ENCODE data around the gene FAM193B. TPM values are rescaled to one million over a fixed set of nuclear protein-coding genes. Genes with fewer than 3 reads are reported as not detected.

FAM193B gene
- total and polyA plus RNA-seq, 7 experiments from 2014 or later: 4.1 to 275 (median 157) TPM

GRCh38 chr5:177555665-177556064 is 1.3 kb upstream of the FAM193B start:
- Histone ChIP-seq H3K9me3 (ENCODE audit: control insufficient read depth in 2 of 3, low read length in 3 of 3) (no peaks in the 10 kb centered on the region), H3K27me3 (ENCODE audit: control insufficient read depth in 2 of 2, insufficient read depth in 2 of 2, low read length in 2 of 2) (no peaks in the 10 kb centered on the region), H3K4me1 (ENCODE audit: control insufficient read depth in 2 of 2, insufficient read depth in 2 of 2, low read length in 2 of 2) (peaks cover 10 to 17% of the 10 kb centered on the region in 2 donors), H3K27ac (ENCODE audit: low read depth, low read length) (no peak overlapping the region), H3K4me3 (ENCODE audit: low read length) (no peak overlapping the region), H3K36me3 (ENCODE audit: control insufficient read depth in 2 of 3, insufficient read depth in 3 of 3, low read length in 3 of 3) (peaks cover 0 to 16% (median 0%) of the 10 kb centered on the region in 3 experiments)
- peak overlapping the region in 4 of 10 donors; percentile 85 to 92 (median 90) for H3K4me3 Mint-ChIP-seq
- ATAC-seq (no peak), DNase-seq (no peak)
- CTCF ChIA-PET: interaction anchor here (0.7 kb wide), 2 partner anchors 551 to 1863 kb away, joined by 4 read pairs; no protein-coding TSS in a partner anchor
- intact Hi-C loops (cut with micrococcal nuclease): loop anchor here in 1 of 2 donors (2.0 to 10.0 kb wide), 2 partner anchors 199 to 531 kb away; partner anchors contain the start of genes RGS14 and ZNF346
- H3K4me1 Mint-ChIP-seq: peaks cover 24 to 43% (median 32%) of the 10 kb centered on the region in 7 donors
- POLR2A ChIA-PET: interaction anchor here (0.6 kb wide), 1 partner anchor 188 kb away, joined by 3 read pairs; no protein-coding TSS in a partner anchor
- peaks cover 0 to 4% (median 0%) of the 10 kb centered on the region in 5 donors for H3K27me3 Mint-ChIP-seq
- no peaks in the 10 kb centered on the region for H3K9me3 Mint-ChIP-seq
- no peak overlapping the region for H3K27ac Mint-ChIP-seq
- peaks cover 0 to 8% (median 0%) of the 10 kb centered on the region in 5 donors for H3K36me3 Mint-ChIP-seq

GRCh38 chr5:177555228-177555627 is 865 bp upstream of the FAM193B start:
- H3K27me3 Mint-ChIP-seq: peaks cover 0 to 4% (median 0%) of the 10 kb centered on the region in 5 donors
- H3K36me3 ChIP-seq (ENCODE audit: control insufficient read depth in 2 of 3, insufficient read depth in 3 of 3, low read length in 3 of 3): peaks cover 0 to 16% (median 0%) of the 10 kb centered on the region in 3 experiments
- peaks cover 24 to 43% (median 33%) of the 10 kb centered on the region in 7 donors for H3K4me1 Mint-ChIP-seq
- no peaks in the 10 kb centered on the region for H3K9me3 Mint-ChIP-seq
- DNase-seq (no peak), ATAC-seq (no peak)
- peaks cover 0 to 8% (median 0%) of the 10 kb centered on the region in 5 donors for H3K36me3 Mint-ChIP-seq
- H3K4me3 ChIP-seq (ENCODE audit: low read length): no peak overlapping the region
- POLR2A ChIA-PET: no interaction called here
- H3K9me3 ChIP-seq (ENCODE audit: control insufficient read depth in 2 of 3, low read length in 3 of 3): no peaks in the 10 kb centered on the region
- no peaks in the 10 kb centered on the region for H3K27me3 ChIP-seq (ENCODE audit: control insufficient read depth in 2 of 2, insufficient read depth in 2 of 2, low read length in 2 of 2)
- H3K4me3 Mint-ChIP-seq: peak overlapping the region; percentile 78 to 92 (median 88)
- peaks cover 10 to 17% of the 10 kb centered on the region in 2 donors for H3K4me1 ChIP-seq (ENCODE audit: control insufficient read depth in 2 of 2, insufficient read depth in 2 of 2, low read length in 2 of 2)
- H3K27ac ChIP-seq (ENCODE audit: low read depth, low read length): no peak overlapping the region
- intact Hi-C loops (cut with micrococcal nuclease): loop anchor here in 1 of 2 donors (2.0 to 10.0 kb wide), 2 partner anchors 198 to 530 kb away; partner anchors contain the start of genes RGS14 and ZNF346
- CTCF ChIA-PET: interaction anchor here (0.7 kb wide), 1 partner anchor 551 kb away, joined by 4 read pairs; no protein-coding TSS in a partner anchor
- H3K27ac Mint-ChIP-seq: peak overlapping the region in 6 of 9 donors; percentile 81 to 90 (median 86)

- Mint-ChIP-seq H3K27ac (peak overlapping the region in 5 of 9 donors; percentile 65 to 90 (median 85)), H3K4me3 (peak overlapping the region; percentile 78 to 90 (median 86)), H3K9me3 (no peaks in the 10 kb centered on the region), H3K4me1 (peaks cover 24 to 47% (median 38%) of the 10 kb centered on the region in 7 donors), H3K27me3 (peaks cover 0 to 4% (median 0%) of the 10 kb centered on the region in 5 donors), H3K36me3 (peaks cover 0 to 8% (median 0%) of the 10 kb centered on the region in 5 donors)
- Histone ChIP-seq H3K4me1 (ENCODE audit: control insufficient read depth in 2 of 2, insufficient read depth in 2 of 2, low read length in 2 of 2) (peaks cover 10 to 17% of the 10 kb centered on the region in 2 donors), H3K36me3 (ENCODE audit: control insufficient read depth in 2 of 3, insufficient read depth in 3 of 3, low read length in 3 of 3) (peaks cover 0 to 16% (median 0%) of the 10 kb centered on the region in 3 experiments), H3K27me3 (ENCODE audit: control insufficient read depth in 2 of 2, insufficient read depth in 2 of 2, low read length in 2 of 2) (no peaks in the 10 kb centered on the region), H3K27ac (ENCODE audit: low read depth, low read length) (peak overlapping the region; percentile 73), H3K4me3 (ENCODE audit: low read length) (peak overlapping the region; percentile 62), H3K9me3 (ENCODE audit: control insufficient read depth in 2 of 3, low read length in 3 of 3) (no peaks in the 10 kb centered on the region)
- DNase-seq (peak in 6 of 9 donors; percentile 19 to 56 (median 26)), ATAC-seq (peak; percentile 2)
- intact Hi-C loops (cut with micrococcal nuclease): loop anchor here (1.0 to 10.0 kb wide), 9 partner anchors 37 to 599 kb away; partner anchors contain the start of genes GRK6 (in 2 of the 2), TMED9 (in 2 of the 2), B4GALT7 (in 1 of the 2) and DDX41 (in 1 of the 2)
- CTCF ChIA-PET: no interaction called here
- POLR2A ChIA-PET: interaction anchor here (0.6 to 1.9 kb wide), 4 partner anchors 20 to 46 kb away, joined by 3 to 12 read pairs (median 4); partner anchors contain the start of genes B4GALT7 and TMED9
Measured at GRCh38 chr5:177553671-177554429, 513 bp downstream of the FAM193B start.

GRCh38 chr5:177552839-177553455 is 1.4 kb downstream of the FAM193B start:
- intact Hi-C loops (cut with micrococcal nuclease): loop anchor here in 1 of 2 donors (10.0 kb wide), 1 partner anchor 528 kb away; the partner anchor contains the start of gene ZNF346
- peaks cover 28 to 52% (median 44%) of the 10 kb centered on the region in 7 donors for H3K4me1 Mint-ChIP-seq
- no peak for DNase-seq

GRCh38 chr5:177550122-177550521 is 4.2 kb downstream of the FAM193B start:
- no peaks in the 10 kb centered on the region for H3K27me3 Mint-ChIP-seq
- H3K27ac Mint-ChIP-seq: peak overlapping the region in 1 of 9 donors; percentile 0
- H3K4me1 Mint-ChIP-seq: peaks cover 30 to 65% (median 49%) of the 10 kb centered on the region in 7 donors
- CTCF ChIA-PET: no interaction called here
- ATAC-seq (no peak), DNase-seq (no peak)
- no peaks in the 10 kb centered on the region for H3K27me3 ChIP-seq (ENCODE audit: control insufficient read depth in 2 of 2, insufficient read depth in 2 of 2, low read length in 2 of 2)
- H3K36me3 ChIP-seq (ENCODE audit: control insufficient read depth in 2 of 3, insufficient read depth in 3 of 3, low read length in 3 of 3): peaks cover 0 to 16% (median 0%) of the 10 kb centered on the region in 3 experiments
- peaks cover 0 to 11% (median 0%) of the 10 kb centered on the region in 5 donors for H3K36me3 Mint-ChIP-seq
- intact Hi-C loops (cut with micrococcal nuclease): loop anchor here in 1 of 2 donors (10.0 kb wide), 1 partner anchor 525 kb away; the partner anchor contains the start of gene ZNF346
- H3K4me3 Mint-ChIP-seq: peak overlapping the region in 1 of 10 donors; percentile 20
- H3K27ac ChIP-seq (ENCODE audit: low read depth, low read length): no peak overlapping the region
- H3K4me1 ChIP-seq (ENCODE audit: control insufficient read depth in 2 of 2, insufficient read depth in 2 of 2, low read length in 2 of 2): peaks cover 10 to 12% of the 10 kb centered on the region in 2 donors
- no peak overlapping the region for H3K4me3 ChIP-seq (ENCODE audit: low read length)
- POLR2A ChIA-PET: no interaction called here
- H3K9me3 ChIP-seq (ENCODE audit: control insufficient read depth in 2 of 3, low read length in 3 of 3): no peaks in the 10 kb centered on the region
- no peaks in the 10 kb centered on the region for H3K9me3 Mint-ChIP-seq

More at GRCh38 chr5:177552839-177553455, 1.4 kb downstream of the FAM193B start:
- Histone ChIP-seq H3K27me3 (ENCODE audit: control insufficient read depth in 2 of 2, insufficient read depth in 2 of 2, low read length in 2 of 2) (no peaks in the 10 kb centered on the region), H3K36me3 (ENCODE audit: control insufficient read depth in 2 of 3, insufficient read depth in 3 of 3, low read length in 3 of 3) (peaks cover 0 to 16% (median 0%) of the 10 kb centered on the region in 3 experiments), H3K9me3 (ENCODE audit: control insufficient read depth in 2 of 3, low read length in 3 of 3) (no peaks in the 10 kb centered on the region), H3K27ac (ENCODE audit: low read depth, low read length) (peak overlapping the region; percentile 73), H3K4me1 (ENCODE audit: control insufficient read depth in 2 of 2, insufficient read depth in 2 of 2, low read length in 2 of 2) (peaks cover 10 to 17% of the 10 kb centered on the region in 2 donors), H3K4me3 (ENCODE audit: low read length) (peak overlapping the region; percentile 62)
- ChIA-PET POLR2A (interaction anchor here (0.6 to 1.9 kb wide), 4 partner anchors 19 to 47 kb away, joined by 3 to 12 read pairs (median 4); partner anchors contain the start of genes B4GALT7, DDX41 and TMED9), CTCF (no interaction called here)
- Mint-ChIP-seq H3K4me3 (peak overlapping the region; percentile 78 to 88 (median 86)), H3K27me3 (no peaks in the 10 kb centered on the region), H3K36me3 (peaks cover 0 to 8% (median 0%) of the 10 kb centered on the region in 5 donors), H3K9me3 (no peaks in the 10 kb centered on the region), H3K27ac (peak overlapping the region; percentile 40 to 87 (median 62))
- no peak for ATAC-seq

GRCh38 chr5:177548495-177548894 is 5.9 kb downstream of the FAM193B start:
- H3K36me3 Mint-ChIP-seq: peaks cover 0 to 11% (median 0%) of the 10 kb centered on the region in 5 donors
- H3K4me3 Mint-ChIP-seq: no peak overlapping the region
- intact Hi-C loops (cut with micrococcal nuclease): no loop called here
- H3K27me3 Mint-ChIP-seq: no peaks in the 10 kb centered on the region
- no peaks in the 10 kb centered on the region for H3K9me3 ChIP-seq (ENCODE audit: control insufficient read depth in 2 of 3, low read length in 3 of 3)
- H3K27me3 ChIP-seq (ENCODE audit: control insufficient read depth in 2 of 2, insufficient read depth in 2 of 2, low read length in 2 of 2): no peaks in the 10 kb centered on the region
- POLR2A ChIA-PET: no interaction called here
- H3K4me1 ChIP-seq (ENCODE audit: control insufficient read depth in 2 of 2, insufficient read depth in 2 of 2, low read length in 2 of 2): peaks cover 8% of the 10 kb centered on the region in 2 donors
- no peak overlapping the region for H3K27ac ChIP-seq (ENCODE audit: low read depth, low read length)
- no peak overlapping the region for H3K27ac Mint-ChIP-seq
- CTCF ChIA-PET: no interaction called here
- DNase-seq: no peak
- H3K36me3 ChIP-seq (ENCODE audit: control insufficient read depth in 2 of 3, insufficient read depth in 3 of 3, low read length in 3 of 3): peaks cover 0 to 10% (median 0%) of the 10 kb centered on the region in 3 experiments
- no peak overlapping the region for H3K4me3 ChIP-seq (ENCODE audit: low read length)
- peaks cover 24 to 70% (median 53%) of the 10 kb centered on the region in 7 donors for H3K4me1 Mint-ChIP-seq
- ATAC-seq: no peak
- no peaks in the 10 kb centered on the region for H3K9me3 Mint-ChIP-seq

All from naive thymus-derived CD4-positive, alpha-beta T cell (primary cell).